DMS153 treated with DMSO at 0.1 percent for 48 hours (cell line): ENCODE results near the gene GTF3C1.

Source experiments
- DNase-seq: peaks from one replicate; lab custom pipeline; 2025; ENCODE audit not compliant: unreplicated experiment; lab: John Stamatoyannopoulos, UW

GTF3C1 gene

DNA sequence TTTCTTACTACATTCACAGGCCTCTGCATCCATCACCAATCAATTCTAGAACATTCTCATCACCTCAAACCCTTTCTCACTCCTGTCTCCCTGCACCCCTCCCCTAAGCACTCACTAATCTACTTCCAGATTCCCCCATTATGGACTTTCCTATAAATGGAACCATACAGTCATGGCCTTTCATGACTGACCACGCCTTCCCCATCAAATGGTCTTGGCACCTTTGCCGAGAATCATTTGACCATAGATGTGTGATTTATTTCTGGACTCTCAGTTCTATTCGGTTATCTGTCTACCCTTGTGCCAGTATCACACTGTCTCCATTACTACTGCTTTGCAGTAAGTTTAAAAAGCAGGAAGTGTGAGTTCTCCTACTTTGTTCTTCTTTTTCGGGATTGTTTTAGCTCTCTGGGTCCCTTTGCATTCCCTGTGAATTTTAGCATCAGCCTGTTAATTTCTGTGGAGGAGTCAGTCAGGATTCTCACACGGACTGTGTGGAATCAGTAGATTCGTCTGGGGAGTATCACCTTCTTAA lies 27.5 kb downstream of the GTF3C1 start:
- no peak for DNase-seq

DNA sequence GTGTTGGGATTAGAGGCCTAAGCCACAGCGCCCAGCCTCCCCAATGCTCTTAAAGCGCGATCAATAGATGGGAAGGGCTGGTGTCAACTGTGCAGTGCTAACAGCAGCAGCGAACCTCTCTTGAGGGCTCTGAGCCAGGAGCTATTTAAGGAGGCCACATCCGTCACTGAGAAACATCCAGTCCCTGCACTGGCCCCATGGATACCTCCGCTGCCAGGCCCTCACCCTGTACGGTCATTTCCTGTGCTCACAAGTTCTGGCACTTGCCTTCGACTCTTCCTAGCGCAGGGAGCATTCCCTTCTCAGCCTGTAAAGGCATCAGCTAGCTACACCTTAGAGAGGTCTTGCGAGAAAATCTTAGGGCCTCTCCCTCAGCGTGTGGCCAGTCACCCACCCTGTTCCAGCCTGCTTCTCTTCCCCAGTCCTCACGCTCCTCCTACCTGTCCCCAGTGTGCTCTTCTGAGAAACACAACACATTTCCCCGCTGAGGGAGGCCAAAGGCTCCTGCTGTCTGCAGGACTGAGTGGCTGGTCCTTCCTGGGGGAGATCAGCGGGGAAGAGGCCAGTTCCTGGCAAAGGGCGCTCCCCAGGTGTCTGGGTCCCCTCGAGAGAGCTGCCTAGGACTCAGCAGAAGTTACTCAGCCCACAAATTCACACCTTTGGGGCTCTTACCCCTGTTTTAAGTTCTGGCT lies 28.6 kb downstream of the GTF3C1 start:
- no peak for DNase-seq

DNA sequence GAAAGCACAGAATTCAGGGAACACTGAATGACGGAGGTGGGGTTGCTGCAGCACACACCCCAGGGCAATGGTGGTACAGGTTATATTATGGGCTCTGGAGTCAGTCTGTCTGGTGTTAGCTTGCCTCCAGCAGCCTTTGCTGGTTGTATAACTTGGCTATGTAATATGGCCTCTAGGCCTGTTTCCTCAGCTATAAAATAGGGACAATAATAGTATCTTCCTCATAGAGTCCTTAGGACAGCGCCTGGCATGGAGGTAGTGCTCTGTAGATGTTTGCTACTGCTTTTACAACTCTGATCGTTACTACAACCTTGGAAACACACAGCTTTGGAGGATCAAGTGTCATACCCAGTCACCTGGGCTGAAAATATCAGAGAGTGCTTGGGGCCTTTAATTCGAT lies 31.5 kb downstream of the GTF3C1 start:
- no peak for DNase-seq

DNA sequence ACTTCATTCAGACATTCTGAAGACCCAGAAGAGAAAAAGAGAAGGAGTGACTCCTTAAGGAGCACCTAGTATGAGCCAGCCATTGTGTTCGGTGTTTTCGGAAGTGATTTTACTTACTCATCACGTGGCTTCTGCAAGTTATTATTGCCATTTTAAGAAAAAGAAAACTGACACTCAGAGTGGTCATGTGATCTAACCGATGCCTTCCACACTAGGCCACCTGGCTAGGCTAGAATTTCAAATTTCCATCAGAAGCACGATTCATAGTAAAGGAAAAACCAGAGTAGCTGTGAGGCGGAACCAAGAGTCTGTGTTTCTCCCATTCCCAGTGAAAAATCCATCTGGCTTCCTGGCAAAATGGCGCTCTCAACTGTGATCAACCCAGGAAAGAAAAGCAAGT lies 32.0 kb downstream of the GTF3C1 start:
- DNase-seq = no peak

DNA sequence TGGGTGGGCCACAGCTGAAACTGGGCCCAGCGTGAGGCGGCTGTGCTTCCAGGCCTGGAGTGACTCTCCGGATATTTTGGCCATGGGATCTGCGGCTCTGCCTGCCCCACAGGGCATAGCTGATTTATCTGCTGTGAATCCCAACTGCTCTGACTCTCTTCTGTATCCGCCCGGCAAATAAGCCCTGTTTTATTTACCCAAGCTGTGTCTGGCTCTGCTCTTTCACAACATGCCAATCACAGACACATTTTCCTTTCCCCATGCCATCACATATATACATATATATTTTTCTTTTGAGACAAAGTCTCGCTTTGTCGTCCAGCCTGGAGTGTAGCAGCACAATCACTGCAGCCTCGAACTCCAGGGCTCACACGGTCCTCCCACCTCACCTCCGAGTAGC lies 33.3 kb downstream of the GTF3C1 start:
- DNase-seq = no peak

DNA sequence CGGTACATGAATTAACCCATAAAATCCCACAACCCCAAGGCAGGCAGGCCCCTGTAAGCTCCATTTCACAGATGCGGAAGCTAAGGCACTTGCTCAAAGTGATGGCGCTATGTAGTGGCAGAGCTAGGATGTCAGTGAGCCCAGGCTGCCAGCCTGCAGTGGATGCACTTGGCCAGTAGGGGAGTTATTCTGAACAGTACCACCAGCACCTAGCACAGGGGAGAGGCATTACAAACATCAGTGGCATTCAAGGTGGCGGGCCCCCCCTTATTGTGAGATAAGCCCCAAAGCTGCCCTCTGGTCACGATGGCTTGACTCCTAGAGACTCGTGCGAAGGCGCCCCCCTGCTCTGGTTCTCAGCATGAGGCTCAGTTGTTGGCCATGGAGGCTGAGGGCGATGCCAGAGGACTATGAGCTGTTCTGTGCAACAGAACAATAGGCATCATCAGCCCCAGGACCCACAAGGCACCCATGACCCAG lies 33.8 kb downstream of the GTF3C1 start:
- no peak for DNase-seq

DNA sequence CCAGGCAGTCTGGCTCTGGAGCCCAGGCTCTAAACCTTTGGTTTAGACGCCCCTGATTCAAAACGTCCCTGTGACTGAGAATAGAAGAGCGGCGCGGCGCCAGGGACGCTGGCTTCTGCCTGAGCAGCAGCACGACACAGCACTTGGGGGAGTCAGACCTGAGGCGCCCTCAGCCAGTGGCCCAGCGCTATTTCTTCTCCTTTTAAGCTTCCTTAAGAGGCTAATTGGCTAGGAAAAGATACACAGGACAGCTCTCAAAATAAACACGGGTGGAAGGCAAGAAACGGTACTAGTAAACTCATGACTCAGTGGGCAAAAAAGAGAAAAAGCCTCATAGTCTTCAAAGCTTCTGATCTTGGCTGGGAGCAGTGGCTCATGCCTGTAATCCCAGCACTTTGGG lies 34.9 kb downstream of the GTF3C1 start:
- DNase-seq = no peak

DNA sequence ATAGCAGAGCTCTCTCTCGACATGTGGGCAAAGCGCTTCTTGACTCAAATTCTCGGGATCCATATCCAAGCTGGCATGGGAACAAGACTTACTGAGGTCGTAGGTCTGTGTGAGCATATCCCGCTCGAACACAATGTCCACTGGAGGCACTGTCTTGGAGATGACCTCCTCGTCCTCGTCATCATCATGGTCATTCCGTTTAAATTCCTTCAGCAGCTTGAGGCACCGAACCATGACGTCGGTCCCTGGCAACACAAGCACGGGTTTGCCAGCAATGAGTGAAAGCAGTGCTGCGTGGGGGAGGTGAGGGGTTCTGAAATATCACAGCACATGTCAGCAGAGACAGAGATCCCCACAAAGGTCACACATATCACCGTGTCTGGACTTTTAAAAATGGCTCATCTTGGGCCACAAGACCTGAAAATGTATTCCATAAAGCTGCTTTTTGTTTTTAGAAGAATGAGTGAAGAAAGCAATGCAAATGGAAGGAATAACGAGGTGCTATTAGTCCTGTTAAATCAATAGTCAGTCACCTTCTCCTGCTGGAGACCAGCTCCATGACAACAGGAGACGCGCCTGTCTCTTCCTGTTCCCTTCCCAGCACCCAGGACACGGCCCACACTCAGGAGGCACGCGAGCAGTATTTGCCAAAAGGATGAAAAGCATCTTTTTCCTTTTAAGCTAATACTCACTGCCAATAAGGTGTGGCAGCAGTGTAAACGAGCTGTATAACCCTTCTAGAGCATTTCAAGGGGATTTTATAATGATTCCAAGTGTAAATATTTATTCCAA lies 37.9 kb downstream of the GTF3C1 start:
- DNase-seq = no peak

DNA sequence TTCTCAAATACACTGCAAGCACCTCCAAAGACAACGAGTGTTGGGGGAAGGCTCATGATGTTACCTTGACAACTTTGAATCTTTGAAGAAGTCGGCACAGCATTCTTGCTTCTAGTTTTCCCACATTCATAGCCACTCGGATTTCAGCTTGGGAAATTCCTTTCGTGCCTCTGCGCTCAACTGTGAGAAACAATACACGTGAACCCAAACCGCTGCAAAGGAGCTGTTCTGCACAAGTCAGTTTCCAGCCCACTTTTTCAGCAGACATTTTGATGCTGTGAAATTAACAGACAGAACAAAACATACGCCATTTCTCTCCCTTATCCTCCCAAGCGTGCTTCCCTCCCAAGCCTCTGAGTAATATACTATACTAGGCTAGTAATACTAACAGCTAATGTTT lies 41.2 kb downstream of the GTF3C1 start:
- no peak for DNase-seq

DNA sequence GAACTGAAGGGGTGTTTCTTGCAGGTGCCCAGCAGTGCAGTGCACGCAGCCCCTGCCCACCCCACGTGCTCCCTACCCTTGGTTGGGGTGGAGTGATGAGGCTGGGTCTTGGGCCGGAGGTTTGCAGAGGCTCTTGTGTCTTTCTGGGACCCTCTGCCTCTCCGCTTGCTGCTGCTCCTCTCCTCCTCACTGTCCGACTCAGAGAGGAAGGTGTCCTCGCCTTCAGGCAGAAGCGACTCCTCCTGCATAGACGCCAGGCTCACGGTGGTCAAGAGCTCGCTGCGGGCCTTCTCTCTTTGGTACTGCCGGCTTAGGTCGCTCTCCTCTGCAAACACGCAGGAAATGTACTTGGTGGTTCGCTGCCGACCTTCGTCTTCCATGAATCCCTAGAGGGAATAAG lies 42.9 kb downstream of the GTF3C1 start:
- DNase-seq = no peak

DNA sequence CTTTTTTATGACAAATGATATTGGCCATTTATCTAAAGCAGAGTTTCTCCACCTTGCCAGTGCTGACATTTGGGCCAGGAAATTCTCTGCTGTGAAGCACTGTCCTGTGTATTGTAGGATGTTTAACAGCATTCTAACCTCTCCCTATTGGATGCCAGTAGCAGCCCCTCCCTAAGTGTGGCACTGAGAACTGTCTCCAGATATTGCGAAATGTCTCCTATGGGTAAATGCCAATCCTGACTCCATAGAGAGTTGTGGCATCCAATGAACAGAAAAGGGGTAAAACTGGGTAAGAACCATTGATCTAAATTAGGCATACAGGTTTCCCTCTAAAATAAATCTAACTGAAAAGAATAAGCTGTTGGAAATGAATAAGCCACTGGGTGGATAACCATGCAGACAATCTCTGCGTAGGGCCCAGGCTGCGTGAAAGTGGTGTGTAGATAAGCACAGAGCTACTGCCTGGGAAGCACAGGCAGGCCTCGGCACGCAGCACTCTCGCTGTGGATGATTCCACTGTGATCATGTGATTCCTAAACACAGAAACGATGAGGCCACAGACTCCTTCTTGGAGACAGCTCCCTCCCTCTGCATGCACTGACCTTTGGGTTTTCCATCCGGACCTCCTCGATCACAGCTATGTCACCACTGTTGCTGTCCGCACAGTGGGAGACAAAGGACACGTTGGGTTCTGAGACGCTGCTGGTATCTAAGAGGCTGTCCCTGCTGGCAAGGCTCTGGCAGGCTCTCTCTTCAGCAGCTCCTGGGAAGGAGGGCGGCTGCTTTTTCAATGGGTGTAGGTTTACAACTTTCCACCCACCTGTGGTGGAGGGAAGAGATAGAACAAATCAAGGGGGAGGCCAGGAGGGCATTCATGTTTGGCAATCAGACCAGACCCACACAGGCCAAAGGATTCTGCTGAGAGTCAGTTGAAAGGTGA lies 44.1 kb downstream of the GTF3C1 start:
- DNase-seq = no peak

DNA sequence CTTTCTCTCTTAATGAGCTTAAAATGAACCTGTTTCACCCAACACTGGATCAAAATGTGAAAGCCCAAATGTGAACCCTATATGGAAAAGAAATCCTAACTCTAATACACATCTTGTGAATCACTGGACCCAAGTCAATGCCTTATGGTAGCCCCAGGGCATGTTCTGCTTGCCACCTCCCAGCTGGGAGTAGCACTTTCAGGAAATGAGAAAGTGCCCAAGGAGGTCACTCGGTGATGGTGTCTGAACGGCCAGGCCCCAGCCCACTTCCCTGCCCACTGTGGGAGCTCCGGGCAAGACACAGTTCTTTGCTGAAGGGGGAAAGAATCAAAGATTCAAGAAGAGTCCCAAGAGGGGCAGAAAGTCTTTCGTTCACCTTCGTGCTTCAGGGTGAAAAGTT lies 46.1 kb downstream of the GTF3C1 start:
- no peak for DNase-seq

DNA sequence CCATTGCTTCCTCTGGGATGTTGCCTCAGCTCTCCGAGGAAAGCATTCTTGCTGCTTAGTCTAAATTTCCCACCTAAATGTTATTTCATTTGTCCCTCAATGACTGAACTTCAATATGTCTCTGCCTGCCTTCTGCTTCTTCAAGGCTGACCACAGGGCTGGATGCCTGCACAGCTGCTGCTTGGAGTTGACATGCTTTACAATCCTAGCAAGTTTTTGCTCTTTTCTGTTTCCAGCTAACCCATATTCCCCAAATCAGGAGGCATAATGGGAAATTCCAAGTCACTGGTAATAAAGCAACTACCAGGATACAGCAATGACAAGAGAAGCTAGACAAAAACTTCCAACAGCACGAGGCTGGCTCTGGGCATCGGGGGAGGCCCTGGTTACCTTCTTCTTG lies 48.9 kb downstream of the GTF3C1 start:
- no peak for DNase-seq

DNA sequence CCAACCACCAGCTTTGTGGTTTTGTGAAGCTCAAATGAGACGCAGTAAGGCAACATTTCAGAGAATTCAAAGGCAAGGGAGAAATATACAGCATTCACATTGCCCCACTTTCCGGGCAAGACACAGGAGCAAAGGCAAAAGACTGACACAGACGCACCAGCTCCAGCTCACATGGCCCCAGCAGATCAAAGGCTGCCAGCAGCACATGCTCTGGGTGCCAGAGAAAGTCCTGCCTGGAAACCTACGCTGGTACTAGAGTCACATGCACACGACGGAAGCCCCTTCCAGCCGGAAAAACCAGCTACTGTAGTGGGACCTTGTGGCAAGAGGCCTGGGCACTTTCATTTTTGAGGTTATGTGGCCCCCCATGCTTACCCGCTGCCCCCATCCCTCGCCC lies 50.1 kb downstream of the GTF3C1 start:
- DNase-seq = no peak

DNA sequence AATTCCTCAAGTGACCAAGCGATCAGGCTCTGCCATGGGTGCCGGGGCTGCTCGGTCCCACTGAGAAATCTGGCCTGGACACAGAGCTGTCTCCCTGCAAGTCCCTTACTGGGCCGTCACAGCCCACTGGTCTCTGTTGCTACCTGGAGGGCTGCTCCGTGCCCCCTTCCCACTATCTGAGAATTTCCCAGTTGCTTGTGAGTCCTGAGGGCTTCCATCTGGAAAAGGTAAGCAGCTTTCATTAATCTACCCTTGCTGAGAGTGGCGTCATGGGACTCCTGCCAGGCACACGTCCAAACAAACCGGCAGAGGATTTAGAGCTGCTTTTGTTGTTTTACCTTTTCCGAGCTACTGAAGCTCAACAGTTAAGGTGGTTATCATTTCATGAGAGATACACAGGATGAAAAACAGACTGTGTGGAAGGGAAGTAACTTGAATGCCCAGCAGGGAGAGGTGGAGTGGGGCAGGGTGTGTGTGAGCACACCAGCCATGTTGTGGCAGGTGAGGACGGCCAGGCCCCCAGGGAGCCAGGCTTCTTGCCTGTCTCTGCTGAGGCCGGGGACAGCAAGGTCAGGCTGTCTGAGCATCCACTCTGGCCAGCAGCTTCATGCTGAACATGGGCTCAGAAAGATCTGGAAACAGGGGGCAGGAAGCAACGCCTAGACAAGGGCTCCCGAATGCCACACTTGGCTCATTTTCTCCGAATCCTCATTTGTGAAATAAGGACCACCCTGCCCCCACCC lies 50.6 kb downstream of the GTF3C1 start:
- no peak for DNase-seq

DNA sequence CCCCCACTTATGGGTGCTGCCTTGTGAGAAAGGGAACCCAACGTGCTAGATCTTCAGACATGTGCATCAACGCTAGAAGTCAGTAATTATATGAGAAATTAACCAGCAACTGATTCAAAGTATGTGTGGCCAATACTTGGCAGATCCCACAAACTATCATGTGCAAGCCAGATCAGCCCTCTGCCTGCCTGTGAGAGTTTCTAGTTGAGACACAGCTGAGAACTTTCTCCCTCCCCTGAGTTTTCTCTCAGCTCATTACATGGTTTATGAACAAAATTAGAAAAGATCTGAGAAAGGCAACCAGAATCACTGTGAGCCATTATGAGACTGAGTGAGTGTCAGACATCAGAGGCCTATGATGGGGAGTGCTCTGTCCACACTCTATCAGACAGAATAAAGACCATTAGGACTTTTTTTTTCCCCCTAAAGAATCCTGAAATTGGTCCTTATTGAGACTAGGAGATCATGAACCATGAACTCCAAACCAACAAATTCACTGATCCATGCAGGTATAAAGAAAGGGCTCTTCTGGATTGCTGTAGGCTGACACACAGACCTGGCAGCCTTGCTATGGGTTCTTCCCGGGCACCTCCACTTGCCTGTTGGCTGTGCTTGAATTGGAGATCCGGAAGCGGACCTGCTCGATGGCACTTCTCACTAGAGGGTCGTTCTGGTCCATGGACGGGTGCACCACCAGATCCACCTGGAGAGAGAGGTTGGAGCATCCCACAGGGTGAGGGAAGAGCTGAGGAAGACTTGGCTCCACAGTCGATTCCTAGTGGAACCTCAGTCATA lies 51.5 kb downstream of the GTF3C1 start:
- no peak for DNase-seq

DNA sequence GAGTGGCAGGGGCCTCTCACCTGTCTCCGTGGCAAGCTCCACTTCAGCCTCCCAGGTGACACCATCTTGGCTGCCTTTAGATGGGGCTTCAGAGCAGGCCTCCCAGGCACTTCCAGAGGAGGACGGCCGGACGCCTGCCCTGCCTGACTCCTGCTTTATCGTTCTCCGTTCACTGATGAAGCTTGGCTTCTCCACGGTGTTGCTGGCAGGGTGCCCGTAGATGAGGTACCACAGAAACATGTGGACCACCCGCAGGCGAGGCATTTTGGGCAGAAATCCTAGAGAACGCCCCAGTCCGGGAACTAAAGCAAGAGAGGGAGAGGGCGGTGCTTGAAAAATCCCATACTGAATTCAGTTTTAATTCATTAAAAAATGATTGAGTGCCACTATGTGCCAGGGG lies 54.5 kb downstream of the GTF3C1 start:
- no peak for DNase-seq

DNA sequence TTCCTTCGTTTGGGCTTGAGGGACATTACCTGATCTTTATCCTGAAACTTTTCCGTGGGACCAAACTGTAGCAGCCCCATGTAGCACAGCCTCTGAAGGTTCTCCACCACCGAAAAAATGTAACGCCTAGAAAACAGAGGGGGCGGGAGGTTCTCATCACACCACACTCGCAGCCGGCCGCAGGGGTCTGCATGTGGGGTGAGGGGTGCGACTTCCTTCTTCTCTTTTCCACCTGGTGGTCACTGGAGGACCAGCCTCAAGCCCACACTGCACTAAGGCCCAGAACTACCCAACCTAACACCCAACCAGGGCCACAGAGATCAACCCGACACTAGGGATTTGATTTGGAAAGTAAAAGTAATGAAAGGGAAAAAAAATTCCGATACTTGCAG lies 57.1 kb downstream of the GTF3C1 start:
- DNase-seq = no peak

DNA sequence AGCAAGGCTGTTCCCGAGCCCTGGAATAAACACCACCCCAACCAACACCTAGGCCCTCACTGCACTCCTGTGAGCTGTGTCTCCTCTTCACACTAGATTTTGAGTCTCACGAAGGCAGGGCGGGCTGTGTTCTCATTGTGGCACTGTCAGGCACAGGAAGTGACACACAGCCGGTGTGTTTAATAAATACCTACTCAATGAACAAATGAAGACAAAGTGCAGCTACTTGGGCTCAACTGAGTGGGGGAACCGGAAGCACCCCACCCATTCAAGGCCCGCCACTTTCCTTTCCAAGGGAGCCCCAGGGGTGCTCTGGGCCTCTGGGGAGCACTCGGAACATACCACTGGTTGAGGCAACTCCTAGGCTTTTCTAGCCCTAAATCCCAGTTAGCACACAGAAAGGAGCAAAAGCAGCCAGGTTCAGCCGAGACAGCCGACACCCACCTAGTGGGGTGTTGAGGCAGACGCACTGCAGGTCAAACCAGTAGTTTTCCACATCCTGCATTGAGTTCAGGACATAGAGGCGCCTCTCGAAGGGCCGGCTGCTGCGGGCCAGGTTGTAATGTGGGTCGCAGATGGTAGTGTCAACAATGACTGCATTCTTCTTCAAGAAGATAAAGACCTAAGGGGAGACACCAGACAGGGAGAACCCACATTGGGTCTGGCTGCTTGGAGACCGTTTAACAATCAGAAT lies 57.7 kb downstream of the GTF3C1 start:
- DNase-seq = no peak
